Caki2 (cell line): ENCODE results near the gene GNAQ. TPM values are rescaled to one million over a fixed set of nuclear protein-coding genes. Genes with fewer than 3 reads are reported as not detected.
"Not testable (repeated sequence)": the region's sequence is repeated elsewhere in the genome, so short reads cannot be mapped to it uniquely, and the experiment has no call there.

Experiments used
- DNase-seq: peaks from one replicate; pipeline ENCODE4 v3.0.0-alpha.2; 2015; ENCODE audit warnings: low read depth
- in situ Hi-C: cut with HindIII; loops from 2 replicates; pipeline ENCODE4 v1.10.0; 2016; ENCODE audit warnings: low sequenced_read_pairs, low pct_unique_long_range_greater_than_20kb, mixed read lengths
- total RNA-seq: library from RNA; depleted of rRNA; stranded (reverse); fragments of >200 nt; shearing (Covaris generic); gene quantifications from 2 replicates; pipeline ENCODE4 v1.2.3, GENCODE V29; 2014; ENCODE audit warnings: low replicate concordance

GNAQ gene
- total RNA-seq, 1 experiment from 2014 or later: 37.2 TPM

- DNase-seq: not testable (repeated sequence)
These were observed 310.5 kb downstream of the GNAQ start for GRCh38 chr9:77721156-77721555.

GRCh38 chr9:77719321-77719720 lies 312.3 kb downstream of the GNAQ start:
- in situ Hi-C loops: no loop called here

More at GRCh38 chr9:77721156-77721555, 310.5 kb downstream of the GNAQ start:
- in situ Hi-C loops: not testable (repeated sequence)

GRCh38 chr9:77718298-77718640 lies 313.3 kb downstream of the GNAQ start:
- in situ Hi-C loops, DNase-seq: not testable (repeated sequence)

More at GRCh38 chr9:77719321-77719720, 312.3 kb downstream of the GNAQ start:
- DNase-seq: no peak

- DNase-seq, in situ Hi-C loops: not testable (repeated sequence)
These were observed 313.9 kb downstream of the GNAQ start for GRCh38 chr9:77717608-77718297.

- DNase-seq: no peak
- in situ Hi-C loops: no loop called here
These were observed 317.5 kb downstream of the GNAQ start for GRCh38 chr9:77714077-77714549.

GRCh38 chr9:77712533-77713130 lies 319.0 kb downstream of the GNAQ start:
- in situ Hi-C loops: no loop called here
- DNase-seq: no peak

GRCh38 chr9:77710965-77711648 lies 320.5 kb downstream of the GNAQ start:
- in situ Hi-C loops: no loop called here
- DNase-seq: no peak

- no peak for DNase-seq
- in situ Hi-C loops: no loop called here
These were observed 321.3 kb downstream of the GNAQ start for GRCh38 chr9:77710316-77710715.

GRCh38 chr9:77708064-77708815 lies 323.4 kb downstream of the GNAQ start:
- DNase-seq: no peak
- in situ Hi-C loops: no loop called here

- in situ Hi-C loops: no loop called here
- DNase-seq: peak; percentile 68
These were observed 324.1 kb downstream of the GNAQ start for GRCh38 chr9:77707383-77708063.

- no peak for DNase-seq
- in situ Hi-C loops: no loop called here
These were observed 326.0 kb downstream of the GNAQ start for GRCh38 chr9:77705636-77706035.

GRCh38 chr9:77702521-77703390 lies 328.9 kb downstream of the GNAQ start:
- in situ Hi-C loops, DNase-seq: not testable (repeated sequence)

- in situ Hi-C loops: no loop called here
These were observed 334.2 kb downstream of the GNAQ start for GRCh38 chr9:77697238-77697984.

GRCh38 chr9:77690723-77691122 lies 340.9 kb downstream of the GNAQ start:
- DNase-seq, in situ Hi-C loops: not testable (repeated sequence)

More at GRCh38 chr9:77697238-77697984, 334.2 kb downstream of the GNAQ start:
- no peak for DNase-seq

- DNase-seq, in situ Hi-C loops: not testable (repeated sequence)
These were observed 341.5 kb downstream of the GNAQ start for GRCh38 chr9:77690119-77690518.

- in situ Hi-C loops, DNase-seq: not testable (repeated sequence)
These were observed 343.9 kb downstream of the GNAQ start for GRCh38 chr9:77687737-77688136.
